ENCODE measurements around the gene PRPF19.

The PRPF19 gene

DNA sequence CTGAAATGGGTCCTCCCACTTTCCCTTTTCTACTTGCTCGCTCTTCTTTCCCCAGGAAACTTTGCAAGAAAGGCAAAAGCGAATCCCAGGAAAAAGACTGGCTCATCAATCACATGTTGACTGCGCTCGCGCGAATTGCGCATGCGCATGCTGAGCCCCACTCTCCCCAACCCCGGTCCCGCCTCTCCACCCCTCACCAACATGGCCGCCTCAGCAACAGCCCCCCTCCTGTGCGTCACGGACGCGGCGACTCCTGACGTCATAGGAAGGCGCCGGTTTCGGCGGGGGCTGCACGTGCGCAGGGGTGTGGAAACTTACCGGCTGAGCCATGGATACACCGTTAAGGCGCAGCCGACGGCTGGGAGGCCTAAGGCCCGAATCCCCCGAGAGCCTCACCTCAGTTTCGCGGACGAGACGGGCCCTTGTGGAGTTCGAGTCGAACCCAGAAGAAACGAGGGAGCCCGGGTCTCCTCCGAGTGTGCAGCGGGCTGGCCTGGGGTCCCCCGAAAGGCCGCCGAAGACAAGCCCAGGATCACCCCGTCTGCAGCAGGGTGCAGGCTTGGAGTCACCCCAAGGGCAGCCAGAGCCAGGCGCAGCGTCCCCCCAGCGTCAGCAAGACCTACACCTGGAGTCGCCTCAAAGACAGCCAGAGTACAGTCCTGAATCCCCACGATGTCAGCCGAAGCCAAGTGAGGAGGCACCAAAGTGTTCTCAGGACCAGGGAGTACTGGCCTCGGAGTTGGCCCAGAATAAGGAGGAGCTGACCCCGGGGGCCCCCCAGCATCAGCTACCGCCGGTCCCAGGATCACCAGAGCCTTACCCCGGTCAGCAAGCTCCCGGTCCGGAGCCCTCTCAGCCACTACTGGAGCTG lies 64.4 kb downstream of the PRPF19 start, which contains the start of gene CCDC86:
Gene CCDC86 (plus strand): TSS at position 317 of the 871 bp plus-strand sequence. CDS start 12 bp downstream, at position 329.
- ATAC-seq (ENCODE audit: insufficient read depth, low read depth) (peak; percentile 84), DNase-seq (peak; percentile 98)
- no peaks in the 10 kb centered on the region for H3K9me3 ChIP-seq (ENCODE audit: insufficient read depth, low read length, severe bottlenecking)
- peak within 1 kb of the TSS; percentile 90 to 98 for H3K4me3 ChIP-seq (ENCODE audit: low read depth in 1 of 2, low read length in 2 of 2)
- peaks cover 25% of the 10 kb centered on the region for H4K20me1 ChIP-seq (ENCODE audit: insufficient read depth, low read length)
- H3K27me3 ChIP-seq (ENCODE audit: insufficient read depth, low read length, poor library complexity), result no peaks in the 10 kb centered on the region
- H2AFZ ChIP-seq (ENCODE audit: low read depth, low read length), result peak within 1 kb of the TSS; percentile 91
- H3K4me1 ChIP-seq (ENCODE audit: insufficient read depth, low read length), result peaks cover 45% of the 10 kb centered on the region
- H3K9ac ChIP-seq (ENCODE audit: low read depth, low read length), result peak within 1 kb of the TSS; percentile 75
- TF ChIP-seq EZH2 (IDR thresholded peaks at IDR 0.05; ENCODE audit: borderline replicate concordance, low read depth, low read length, severe bottlenecking), result no peak
- TF ChIP-seq, protein P1, sequence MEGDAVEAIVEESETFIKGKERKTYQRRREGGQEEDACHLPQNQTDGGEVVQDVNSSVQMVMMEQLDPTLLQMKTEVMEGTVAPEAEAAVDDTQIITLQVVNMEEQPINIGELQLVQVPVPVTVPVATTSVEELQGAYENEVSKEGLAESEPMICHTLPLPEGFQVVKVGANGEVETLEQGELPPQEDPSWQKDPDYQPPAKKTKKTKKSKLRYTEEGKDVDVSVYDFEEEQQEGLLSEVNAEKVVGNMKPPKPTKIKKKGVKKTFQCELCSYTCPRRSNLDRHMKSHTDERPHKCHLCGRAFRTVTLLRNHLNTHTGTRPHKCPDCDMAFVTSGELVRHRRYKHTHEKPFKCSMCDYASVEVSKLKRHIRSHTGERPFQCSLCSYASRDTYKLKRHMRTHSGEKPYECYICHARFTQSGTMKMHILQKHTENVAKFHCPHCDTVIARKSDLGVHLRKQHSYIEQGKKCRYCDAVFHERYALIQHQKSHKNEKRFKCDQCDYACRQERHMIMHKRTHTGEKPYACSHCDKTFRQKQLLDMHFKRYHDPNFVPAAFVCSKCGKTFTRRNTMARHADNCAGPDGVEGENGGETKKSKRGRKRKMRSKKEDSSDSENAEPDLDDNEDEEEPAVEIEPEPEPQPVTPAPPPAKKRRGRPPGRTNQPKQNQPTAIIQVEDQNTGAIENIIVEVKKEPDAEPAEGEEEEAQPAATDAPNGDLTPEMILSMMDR (IDR thresholded peaks at IDR 0.05; ENCODE audit: borderline replicate concordance, extremely low read depth, low read length, poor library complexity, severe bottlenecking), result no peak
- peak within 1 kb of the TSS; percentile 96 for H3K4me2 ChIP-seq (ENCODE audit: insufficient read depth, low read length)
- H3K36me3 ChIP-seq (ENCODE audit: insufficient read depth, low read length), result peaks cover 14% of the 10 kb centered on the region
- H3K79me2 ChIP-seq (ENCODE audit: insufficient read depth, low read length), result peaks cover 49% of the 10 kb centered on the region
- H3K27ac ChIP-seq (ENCODE audit: low read length), result peak within 1 kb of the TSS; percentile 84

Measured in DND-41 (cell line).